Anterior cingulate cortex (tissue), 58 donors: ENCODE measurements around the gene TEX261.
A peak's percentile ranks its signal among the peaks of the same experiment; 100 is the strongest.
"Not testable (repeated sequence)": the region's sequence is repeated elsewhere in the genome, so short reads cannot be mapped to it uniquely, and the experiment has no call there.

Experiments used
- DNase-seq, 58 donors: peaks; one replicate each; lab custom pipeline; 2025; lab: John Stamatoyannopoulos, UW

The TEX261 gene

GRCh38 chr2:71000780-71001591 is 6.3 kb upstream of the TEX261 start:
- peak in 51 of 58 donors; percentile 6 to 75 (median 41) for DNase-seq

GRCh38 chr2:70999931-71000330 is 5.3 kb upstream of the TEX261 start:
- not testable (repeated sequence) for DNase-seq

- DNase-seq, result no peak
These were observed 4.7 kb upstream of the TEX261 start for GRCh38 chr2:70999362-70999761.

- DNase-seq, result not testable (repeated sequence)
These were observed 4.2 kb upstream of the TEX261 start for GRCh38 chr2:70998885-70999284.

GRCh38 chr2:70995426-70995729 is 705 bp upstream of the TEX261 start:
- DNase-seq, result peak in 10 of 58 donors; percentile 12 to 55 (median 28)

GRCh38 chr2:70994009-70994698 is 519 bp downstream of the TEX261 start:
- DNase-seq, result peak in 4 of 58 donors; percentile 32 to 59 (median 39)

- DNase-seq, result no peak
These were observed 1.5 kb downstream of the TEX261 start for GRCh38 chr2:70992945-70993853.

GRCh38 chr2:70991742-70992141 is 2.9 kb downstream of the TEX261 start:
- DNase-seq, result no peak

GRCh38 chr2:70991142-70991541 is 3.5 kb downstream of the TEX261 start:
- no peak for DNase-seq

- no peak for DNase-seq
These were observed 4.5 kb downstream of the TEX261 start for GRCh38 chr2:70990216-70990615.

- DNase-seq, result no peak
These were observed 5.7 kb downstream of the TEX261 start for GRCh38 chr2:70988726-70989648.

- DNase-seq, result peak in 1 of 58 donors; percentile 6
These were observed 6.5 kb downstream of the TEX261 start for GRCh38 chr2:70988151-70988550.

- DNase-seq, result no peak
These were observed 7.3 kb downstream of the TEX261 start for GRCh38 chr2:70987386-70987785.

GRCh38 chr2:70986499-70987189 is 8.0 kb downstream of the TEX261 start:
- DNase-seq, result no peak

- DNase-seq, result no peak
These were observed 8.7 kb downstream of the TEX261 start for GRCh38 chr2:70985956-70986355.

- no peak for DNase-seq
These were observed 9.4 kb downstream of the TEX261 start for GRCh38 chr2:70985283-70985688.

- DNase-seq, result peak in 22 of 58 donors; percentile 3 to 55 (median 18)
These were observed 9.9 kb downstream of the TEX261 start for GRCh38 chr2:70984576-70985282.

GRCh38 chr2:70984228-70984575 is 10.5 kb downstream of the TEX261 start:
- DNase-seq, result no peak
